Right renal pelvis (tissue), 4 donors: Measurements from ENCODE around the gene LRP8. TPM values are rescaled to one million over a fixed set of nuclear protein-coding genes. Genes with fewer than 3 reads are reported as not detected.

Experiments
- DNase-seq, 4 donors: peaks; one replicate each; pipeline ENCODE4 v3.0.0-alpha.2; 2013; ENCODE audit warnings: low read depth in 4 of 4, low spot score in 3 of 4, missing footprints in 1 of 4
- polyA plus RNA-seq, 4 donors: library from polyadenylated mRNA; unstranded; fragments of 120-200 nt; gene quantifications; one replicate each; pipeline ENCODE4 v1.2.1, GENCODE V29; 2013; ENCODE audit not compliant: insufficient read length in 4 of 4

LRP8 gene
- polyA plus RNA-seq, 4 donors = 4.8 to 6.6 (median 5.3) TPM

- DNase-seq = no peak
Observed at GRCh38 chr1:53309802-53310201, 18.1 kb downstream of the LRP8 start.

- DNase-seq = no peak
Observed at GRCh38 chr1:53308506-53308905, 19.4 kb downstream of the LRP8 start.

GRCh38 chr1:53307037-53307436, 20.8 kb downstream of the LRP8 start:
- no peak for DNase-seq

- no peak for DNase-seq
Observed at GRCh38 chr1:53306168-53306567, 21.7 kb downstream of the LRP8 start.

GRCh38 chr1:53305650-53306049, 22.2 kb downstream of the LRP8 start:
- no peak for DNase-seq

GRCh38 chr1:53304527-53304926, 23.3 kb downstream of the LRP8 start:
- no peak for DNase-seq

- no peak for DNase-seq
Observed at GRCh38 chr1:53303726-53304515, 23.9 kb downstream of the LRP8 start.

GRCh38 chr1:53303243-53303642, 24.6 kb downstream of the LRP8 start:
- no peak for DNase-seq

- no peak for DNase-seq
Observed at GRCh38 chr1:53299233-53299632, 28.6 kb downstream of the LRP8 start.

- no peak for DNase-seq
Observed at GRCh38 chr1:53298045-53298637, 29.7 kb downstream of the LRP8 start.

GRCh38 chr1:53297195-53297594, 30.7 kb downstream of the LRP8 start:
- DNase-seq = no peak

GRCh38 chr1:53296117-53296749, 31.6 kb downstream of the LRP8 start:
- no peak for DNase-seq

- DNase-seq = no peak
Observed at GRCh38 chr1:53295726-53296116, 32.1 kb downstream of the LRP8 start.

GRCh38 chr1:53295295-53295694, 32.6 kb downstream of the LRP8 start:
- no peak for DNase-seq

- no peak for DNase-seq
Observed at GRCh38 chr1:53294567-53294966, 33.3 kb downstream of the LRP8 start.

GRCh38 chr1:53294061-53294460, 33.8 kb downstream of the LRP8 start:
- DNase-seq = no peak

- DNase-seq = no peak
Observed at GRCh38 chr1:53293123-53293522, 34.7 kb downstream of the LRP8 start.

GRCh38 chr1:53292690-53293089, 35.2 kb downstream of the LRP8 start:
- DNase-seq = no peak

- DNase-seq = no peak
Observed at GRCh38 chr1:53291574-53291973, 36.3 kb downstream of the LRP8 start.

- DNase-seq = no peak
Observed at GRCh38 chr1:53288790-53289429, 39.0 kb downstream of the LRP8 start.

- no peak for DNase-seq
Observed at GRCh38 chr1:53288002-53288789, 39.7 kb downstream of the LRP8 start.
